Stimulated activated CD4-positive, alpha-beta T cell treated with anti-CD3 and anti-CD28 coated beads, Interleukin-1b, Interleukin-23, amount 100 ng/mL, for 48 hours (primary cell): Measurements from ENCODE around the gene STEAP4.
"Not testable (repeated sequence)": the region's sequence is repeated elsewhere in the genome, so short reads cannot be mapped to it uniquely, and the experiment has no call there.

ENCODE experiments used
- DNase-seq: peaks from one replicate; pipeline ENCODE4 v3.0.0-alpha.2; 2020

STEAP4 gene

GRCh38 chr7:88267421-88267820, 39.3 kb downstream of the STEAP4 start:
- DNase-seq = no peak

- DNase-seq = not testable (repeated sequence)
Observed at GRCh38 chr7:88264987-88265386, 41.7 kb downstream of the STEAP4 start.

DNA sequence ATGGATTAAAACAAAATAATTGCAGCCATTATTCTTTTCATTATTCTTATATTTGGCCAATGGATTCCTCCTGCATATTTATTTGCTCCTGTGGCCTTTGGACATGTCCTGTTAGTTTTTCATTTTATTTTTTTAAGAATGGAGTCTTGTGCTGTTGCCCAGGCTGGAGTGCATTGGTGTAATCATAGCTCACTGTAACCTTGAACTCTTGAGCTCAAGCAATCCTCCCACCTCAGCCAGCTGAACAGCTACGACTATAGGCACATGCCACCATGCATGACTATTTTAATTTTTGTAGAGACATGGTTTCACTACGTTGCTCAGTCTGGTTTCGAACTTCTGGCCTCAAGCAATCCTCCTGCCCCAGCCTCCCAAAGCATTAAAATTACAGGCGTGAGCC, 44.1 kb downstream of the STEAP4 start:
- no peak for DNase-seq

DNA sequence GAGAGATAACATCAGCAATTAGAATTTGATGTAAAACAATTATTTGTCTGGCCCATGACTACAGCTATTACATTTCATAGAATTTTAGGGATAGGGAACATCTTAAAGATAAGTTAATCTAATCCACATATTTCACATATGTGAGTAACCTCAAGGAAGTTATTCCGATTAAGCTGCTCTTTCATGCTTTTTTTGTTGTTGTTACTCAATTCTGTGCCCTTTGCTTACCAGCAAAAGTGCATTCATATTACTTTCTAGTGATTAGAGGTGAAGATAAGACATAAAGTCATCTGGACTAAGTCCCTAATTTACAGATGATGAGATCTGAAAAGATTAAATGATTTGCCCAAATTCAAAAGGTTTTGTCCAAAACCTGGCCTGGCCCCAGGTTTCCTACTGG, 46.0 kb downstream of the STEAP4 start:
- DNase-seq = no peak

DNA sequence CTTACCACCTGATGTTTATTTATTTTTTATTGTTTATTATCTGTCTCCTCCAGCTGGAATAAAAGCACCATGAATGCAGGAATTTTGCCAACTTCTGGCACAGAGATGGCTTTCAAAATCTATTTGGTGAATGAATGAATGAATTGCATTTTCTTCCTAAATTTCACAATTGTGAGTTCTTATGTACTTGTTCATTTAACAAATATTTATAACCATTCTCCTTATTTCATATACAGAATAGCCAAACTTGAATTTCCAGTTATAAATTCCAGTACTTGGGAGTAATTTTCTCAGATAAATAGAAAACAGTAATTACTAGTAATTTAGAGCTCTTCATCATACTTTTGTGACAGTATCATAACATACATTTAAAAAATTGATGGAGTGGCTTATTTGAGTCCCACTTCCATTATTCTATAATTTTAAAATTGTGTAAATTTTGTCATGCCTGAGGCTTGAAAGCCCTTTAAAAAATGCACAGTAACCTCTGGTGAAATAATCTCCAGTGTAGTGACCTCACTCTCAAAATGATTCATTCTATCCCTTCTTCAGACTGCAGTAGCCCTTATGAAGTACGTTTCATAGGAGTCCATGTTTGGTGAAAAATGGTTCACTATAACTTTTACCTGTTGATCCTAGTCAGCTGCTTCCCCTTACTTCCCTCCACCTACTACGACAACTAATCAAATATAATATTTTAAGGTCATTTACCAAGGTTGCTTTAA, 46.9 kb downstream of the STEAP4 start:
- DNase-seq = no peak

- not testable (repeated sequence) for DNase-seq
Observed at GRCh38 chr7:88258296-88258695, 48.4 kb downstream of the STEAP4 start.

DNA sequence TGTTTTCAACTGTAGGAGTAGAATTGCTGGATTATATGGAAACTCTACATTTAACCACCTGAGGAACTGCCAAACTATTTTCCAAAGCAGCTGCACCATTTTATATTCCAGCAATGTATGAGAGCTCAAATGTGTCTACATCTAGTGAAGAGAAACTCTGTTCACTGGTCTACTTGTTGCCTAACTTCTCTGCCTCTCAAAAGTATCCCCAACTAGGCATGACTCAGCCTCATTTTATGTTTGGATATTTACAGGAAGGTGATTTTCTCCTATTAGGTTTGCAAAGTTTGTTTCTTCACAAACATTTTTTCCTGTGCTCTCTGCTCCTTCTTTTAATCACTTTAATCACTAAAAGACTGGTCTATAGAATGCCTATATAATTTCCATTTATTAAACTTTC, 49.8 kb downstream of the STEAP4 start:
- DNase-seq = no peak

GRCh38 chr7:88254721-88255424, 51.8 kb downstream of the STEAP4 start:
- no peak for DNase-seq

- DNase-seq = no peak
Observed at GRCh38 chr7:88253640-88254039, 53.1 kb downstream of the STEAP4 start.

- no peak for DNase-seq
Observed at GRCh38 chr7:88244258-88244657, 62.4 kb downstream of the STEAP4 start.

- DNase-seq = no peak
Observed at GRCh38 chr7:88243345-88243909, 63.3 kb downstream of the STEAP4 start.

- DNase-seq = no peak
Observed at GRCh38 chr7:88239852-88240251, 66.8 kb downstream of the STEAP4 start.

DNA sequence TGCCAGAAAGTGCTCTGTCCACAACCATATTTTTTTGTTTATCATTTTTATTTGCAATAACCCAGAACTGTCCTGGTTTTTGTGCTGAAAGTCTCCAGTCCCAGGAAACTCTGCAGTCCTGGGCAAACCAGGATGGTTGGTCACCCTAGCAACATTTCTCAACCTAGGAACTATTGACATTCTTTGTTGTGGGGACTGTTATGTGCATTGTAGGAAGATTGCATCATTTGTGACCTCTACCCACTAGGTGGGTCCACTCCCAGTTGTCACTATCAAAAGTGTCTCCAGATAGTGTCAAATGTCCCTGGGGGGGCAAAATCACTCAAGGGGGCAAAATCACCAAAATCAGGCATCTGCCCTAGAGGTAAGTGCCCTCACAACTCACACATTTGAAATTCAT, 72.9 kb downstream of the STEAP4 start:
- DNase-seq = no peak

GRCh38 chr7:88230646-88231045, 76.0 kb downstream of the STEAP4 start:
- no peak for DNase-seq

DNA sequence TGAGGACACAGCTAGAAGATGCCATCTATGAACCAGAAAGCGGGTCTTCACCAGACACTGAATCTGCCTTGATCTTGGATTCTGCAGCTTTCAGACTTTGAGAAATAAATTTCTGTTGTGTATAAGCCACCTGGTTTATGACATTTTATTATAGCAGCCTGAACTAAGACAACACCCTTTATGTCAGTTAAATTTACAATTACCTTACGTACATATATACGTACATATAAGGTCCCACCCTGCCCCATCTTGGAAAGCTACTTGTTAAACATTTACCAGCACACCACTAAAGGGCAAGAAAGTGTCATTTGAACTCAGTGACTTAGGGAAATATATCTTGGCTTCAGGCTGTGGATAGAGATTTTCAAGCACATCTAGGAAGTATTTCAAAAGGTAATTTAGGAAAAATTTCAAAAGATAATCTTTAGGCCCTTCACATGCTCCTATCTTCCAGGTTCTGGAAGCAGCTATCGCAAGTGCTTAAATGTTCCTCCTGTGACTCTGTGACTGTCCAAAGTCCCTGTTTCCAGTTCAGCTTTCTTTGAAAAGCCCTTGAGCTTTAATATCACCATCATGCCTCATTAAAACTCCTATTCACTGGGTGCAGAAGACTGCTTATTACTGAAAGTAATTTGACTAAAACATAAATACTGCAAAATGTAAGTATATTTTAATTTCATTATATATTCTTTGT, 77.2 kb downstream of the STEAP4 start:
- no peak for DNase-seq

GRCh38 chr7:88226886-88227516, 79.7 kb downstream of the STEAP4 start:
- DNase-seq = no peak

DNA sequence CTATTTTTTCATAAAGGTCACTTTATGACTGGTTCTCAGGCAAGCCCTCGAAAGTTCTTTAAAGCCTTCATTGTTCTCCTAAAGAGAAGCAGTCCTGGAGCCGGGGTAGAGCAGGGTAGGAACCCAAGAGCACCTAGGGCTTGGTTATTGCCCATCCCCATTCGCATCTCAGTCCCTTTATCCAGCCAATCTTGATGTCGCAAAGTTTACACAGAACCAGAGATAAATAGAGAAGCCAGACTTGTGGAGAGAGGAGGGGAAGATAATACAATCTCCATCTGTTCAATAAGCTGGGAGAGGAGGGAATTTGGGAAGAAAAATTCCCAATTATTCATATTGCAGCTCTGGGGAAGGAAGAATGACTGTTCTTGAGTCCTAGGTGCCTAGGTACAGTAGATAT, 80.5 kb downstream of the STEAP4 start:
- DNase-seq = no peak

- DNase-seq = no peak
Observed at GRCh38 chr7:88224601-88225275, 82.0 kb downstream of the STEAP4 start.

- no peak for DNase-seq
Observed at GRCh38 chr7:88223265-88223664, 83.4 kb downstream of the STEAP4 start.
